Epithelial cell of prostate (primary cell): ENCODE results near the gene PPDPF.
A peak's percentile ranks its signal among the peaks of the same experiment; 100 is the strongest.
"Not testable (repeated sequence)": the region's sequence is repeated elsewhere in the genome, so short reads cannot be mapped to it uniquely, and the experiment has no call there.

ENCODE experiments used
- DNase-seq: peaks from one replicate; pipeline ENCODE4 v3.0.0-alpha.2; 2011; ENCODE audit warnings: low read depth, low spot score
- H3K27ac ChIP-seq: fragments of 450-650 bp; 2 replicates; pipeline ENCODE4 v1.5.1; 2017; ENCODE audit warnings: mild to moderate bottlenecking

Gene PPDPF

DNA sequence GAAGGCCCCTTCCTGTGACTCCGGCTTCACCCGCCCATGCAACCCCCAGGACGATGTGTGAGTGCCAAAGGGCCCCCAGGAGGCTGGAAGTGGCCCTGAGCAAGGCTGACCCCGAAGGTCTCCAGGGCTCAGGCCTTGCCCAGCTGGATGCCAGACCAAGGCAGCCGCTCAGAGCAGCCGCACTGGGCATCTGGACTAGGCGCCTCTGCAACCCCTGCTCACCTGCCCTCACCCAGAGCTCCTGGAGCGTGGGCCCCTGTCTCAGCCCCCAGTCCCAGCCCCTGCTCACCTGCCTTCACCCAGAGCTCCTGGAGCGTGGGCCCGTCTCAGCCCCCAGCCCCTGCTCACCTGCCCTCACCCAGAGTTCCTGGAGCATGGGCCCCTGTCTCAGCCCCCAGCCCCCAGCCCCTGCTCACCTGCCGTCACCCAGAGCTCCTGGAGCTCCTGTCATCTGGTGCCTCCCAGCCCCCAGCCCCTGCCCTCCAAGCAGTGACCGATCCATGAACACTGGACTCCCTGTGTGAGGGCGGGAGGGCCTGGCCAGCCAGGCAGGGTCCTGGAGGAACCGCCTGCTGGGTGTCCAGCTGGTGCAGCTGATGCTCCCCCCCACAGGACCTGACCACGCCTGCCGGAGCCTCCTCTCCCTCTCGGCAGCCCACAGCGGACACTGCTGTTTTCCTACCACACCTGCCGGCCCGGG, 25.8 kb downstream of the PPDPF start:
- no peak overlapping the region for H3K27ac ChIP-seq
- DNase-seq, result no peak

DNA sequence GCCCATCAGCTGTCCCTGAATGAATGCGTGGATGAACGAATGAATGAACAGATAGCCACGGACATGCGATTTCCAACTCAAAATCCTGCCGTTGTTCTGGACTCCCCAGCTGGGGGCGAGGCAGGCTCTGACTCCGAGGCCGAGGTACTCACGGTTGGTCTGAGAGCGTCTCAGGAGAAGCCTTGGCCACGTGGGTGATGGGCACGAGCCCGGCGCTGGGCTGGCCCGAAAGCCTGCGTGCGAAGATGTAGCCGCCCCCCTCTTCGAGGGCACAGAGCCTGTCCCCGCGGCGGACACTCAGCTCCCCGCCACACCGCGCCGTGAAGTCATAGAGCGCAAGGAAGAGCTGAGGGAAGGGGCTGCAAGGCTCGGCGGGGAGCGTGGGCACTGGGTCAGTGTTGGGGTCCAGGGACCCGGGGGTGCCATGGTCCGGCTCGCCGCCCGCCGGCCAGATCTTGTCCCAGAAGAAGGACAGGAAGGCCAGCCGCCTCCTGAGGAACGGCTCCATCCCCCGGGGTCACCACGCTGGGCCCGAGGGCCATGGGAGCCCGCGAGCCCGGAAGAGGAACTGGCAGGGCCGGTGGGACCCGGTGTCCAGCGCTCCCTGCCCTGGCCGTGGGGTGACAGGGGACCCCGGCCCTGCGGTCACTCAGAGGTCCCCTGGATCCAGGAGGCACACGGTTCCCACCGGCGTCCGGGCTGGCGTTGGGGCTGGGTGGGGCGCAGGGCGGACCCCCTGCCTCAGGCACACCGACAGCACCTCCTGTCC, 26.6 kb downstream of the PPDPF start:
- no peak for DNase-seq
- H3K27ac ChIP-seq, result no peak overlapping the region

DNA sequence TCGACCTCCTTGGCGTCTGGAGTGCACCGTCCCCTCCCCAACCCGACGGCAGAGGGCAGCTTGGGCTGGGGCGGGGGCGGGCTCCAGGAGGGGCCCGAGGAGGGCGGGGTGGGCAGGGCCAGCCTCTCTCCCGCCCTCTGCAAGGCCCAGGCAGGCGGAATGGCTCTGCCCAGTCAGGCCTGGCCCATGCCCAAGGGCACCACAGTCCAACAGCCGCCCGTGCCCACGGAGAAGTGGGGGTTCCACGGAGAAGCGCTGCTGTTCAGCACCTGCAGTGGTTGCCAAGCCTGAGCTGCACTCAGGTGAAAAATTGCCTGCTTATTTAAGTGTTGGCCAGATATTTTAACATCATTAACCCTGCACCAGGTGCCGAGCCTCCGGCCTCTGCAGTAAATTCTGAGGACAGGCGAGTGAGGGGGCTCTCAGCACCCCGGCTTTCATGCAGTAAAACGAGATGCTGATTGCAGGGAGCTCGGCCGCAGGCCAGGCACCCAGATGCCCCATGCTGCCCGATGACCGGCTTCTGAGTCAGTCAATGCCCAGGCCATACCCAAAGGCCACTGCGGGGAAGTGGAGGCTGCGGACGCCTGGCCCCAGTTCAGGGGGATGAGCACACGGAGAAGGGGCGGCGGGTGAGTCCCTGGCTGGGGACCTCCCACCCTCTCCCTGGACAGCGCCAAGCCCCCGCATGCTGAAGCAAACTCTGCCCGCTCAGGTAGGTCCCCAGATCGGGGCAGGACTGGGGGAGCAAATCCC, 27.3 kb downstream of the PPDPF start, which contains the start of gene SRMS:
Gene SRMS, minus strand, starts transcription at position 25 of the 756 bp plus-strand sequence. CDS start 286 bp downstream, outside the sequence.
- no peak for DNase-seq
- H3K27ac ChIP-seq, result no peak within 1 kb of the TSS

DNA sequence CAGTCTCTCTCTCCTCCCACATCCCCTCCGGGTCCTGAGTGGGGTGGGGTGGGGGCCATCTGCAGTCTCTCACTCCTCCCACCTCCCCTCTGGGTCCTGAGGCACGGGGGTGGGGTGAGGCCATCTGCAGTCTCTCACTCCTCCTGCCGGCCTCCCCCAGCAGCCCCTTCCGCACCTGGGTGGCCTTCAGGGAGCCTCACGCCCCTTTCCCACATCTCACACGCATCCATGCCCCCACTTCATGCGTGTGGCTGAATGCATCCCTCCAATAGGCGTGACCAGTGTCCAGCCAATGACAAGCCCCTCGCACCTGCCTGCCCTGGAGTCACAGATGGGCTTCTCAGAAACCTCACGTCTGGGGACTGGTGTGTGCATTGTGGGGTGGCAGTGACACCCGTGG, 28.0 kb downstream of the PPDPF start:
- no peak for DNase-seq
- H3K27ac ChIP-seq, result no peak overlapping the region

DNA sequence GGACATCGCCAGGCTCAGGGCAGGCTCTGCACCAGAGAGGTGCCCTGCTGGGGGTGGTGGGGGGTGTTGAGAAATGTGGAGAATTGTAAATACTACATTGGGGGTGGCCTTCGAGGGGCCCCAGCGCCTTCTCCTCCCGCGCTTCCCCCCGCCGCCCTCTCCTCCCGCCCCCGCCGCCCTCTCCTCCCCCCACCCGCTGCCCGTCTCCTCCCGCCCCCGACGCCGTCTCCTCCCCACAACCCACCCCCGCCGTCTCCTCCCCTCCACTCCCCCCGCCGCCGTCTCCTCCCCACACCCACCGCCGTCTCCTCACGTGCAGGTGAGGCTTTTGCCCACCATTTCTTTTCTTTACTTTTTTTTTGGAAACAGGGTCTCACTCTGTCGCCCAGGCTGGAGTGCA, 28.5 kb downstream of the PPDPF start:
- no peak overlapping the region for H3K27ac ChIP-seq
- no peak for DNase-seq

DNA sequence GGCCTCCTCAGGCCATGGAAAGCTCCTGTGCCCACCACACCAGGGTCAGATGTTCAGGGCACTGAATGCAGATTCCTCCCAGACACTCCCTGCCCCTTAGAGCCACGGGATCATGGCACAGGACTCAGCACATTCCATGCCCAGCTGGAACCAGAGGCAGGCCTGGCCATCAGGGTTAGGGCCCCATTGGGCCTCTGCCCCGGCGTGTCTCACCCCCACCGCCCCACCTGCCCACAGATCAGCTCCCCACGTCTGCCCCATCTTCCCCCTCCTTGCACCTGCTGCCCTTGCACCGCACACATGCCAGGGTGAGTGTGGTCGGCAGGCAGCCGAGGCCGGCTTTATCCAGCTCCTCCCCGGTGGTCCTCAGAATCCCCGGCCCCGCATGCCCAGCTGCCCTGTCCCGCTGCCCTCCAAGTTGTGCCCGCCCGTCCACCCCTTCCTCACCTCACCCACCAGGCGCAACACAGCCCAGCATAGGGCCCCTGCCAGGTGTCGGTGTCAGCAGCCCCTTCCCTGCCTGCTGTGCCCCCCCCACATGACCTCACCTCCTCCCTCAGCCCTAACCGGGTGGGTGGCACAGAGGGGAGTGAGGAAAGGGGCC, 29.2 kb downstream of the PPDPF start:
- no peak for DNase-seq
- no peak overlapping the region for H3K27ac ChIP-seq

DNA sequence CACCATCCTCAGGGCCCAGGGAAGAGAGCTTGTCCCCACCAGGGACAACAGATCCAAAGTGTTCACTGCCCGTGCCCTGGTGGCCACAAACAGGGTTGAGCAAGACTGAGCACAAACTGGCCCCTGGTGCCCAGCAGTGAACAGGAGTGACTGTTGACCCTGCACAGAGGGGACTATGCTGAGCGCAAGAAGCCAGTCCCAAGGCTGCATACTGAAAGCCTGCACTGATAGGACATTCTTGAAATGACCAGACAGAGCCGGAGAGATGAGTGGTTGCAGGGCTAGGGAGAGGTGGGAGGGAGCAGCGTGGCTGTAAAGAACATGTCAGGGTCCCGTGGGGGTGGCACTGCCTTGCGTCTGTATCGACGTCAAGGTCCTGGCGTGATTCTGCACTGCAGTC, 30.5 kb downstream of the PPDPF start:
- H3K27ac ChIP-seq, result no peak overlapping the region

DNA sequence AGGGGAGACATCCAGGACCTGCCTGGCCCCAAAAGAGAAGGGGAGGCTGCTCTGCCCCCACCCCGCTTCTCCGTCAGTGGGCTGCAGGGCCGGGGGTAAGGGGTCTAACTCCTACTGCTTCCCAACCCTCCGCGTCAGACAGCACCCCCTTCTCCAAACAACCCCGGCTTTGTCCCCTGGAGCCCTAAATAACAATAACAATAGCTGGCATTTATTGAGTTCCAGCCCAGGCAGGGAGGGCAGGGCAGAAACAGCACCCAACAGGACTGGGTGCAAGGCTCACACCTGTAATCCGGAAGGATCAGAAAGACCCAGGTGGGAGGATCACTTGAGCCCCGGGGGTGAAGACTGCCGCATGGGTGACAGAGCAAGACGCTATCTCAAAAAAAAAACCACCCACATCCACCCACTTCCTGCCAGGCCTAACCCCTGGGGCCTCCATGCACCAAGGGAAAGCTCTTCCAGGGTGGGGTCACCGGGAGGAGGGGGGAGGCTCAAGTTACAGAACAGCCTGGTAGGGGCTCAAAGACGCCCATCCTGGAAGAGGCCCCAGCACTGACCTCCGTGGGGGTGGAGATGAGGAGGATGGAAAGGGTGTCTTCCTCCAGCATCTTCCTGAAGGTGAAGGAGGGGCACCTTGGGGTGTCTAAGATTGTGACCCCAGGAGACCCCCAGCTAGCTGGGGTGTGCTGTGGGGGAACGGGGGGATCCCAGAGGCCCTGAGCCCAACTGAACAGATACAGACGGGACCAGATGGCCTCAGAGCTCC, 32.1 kb downstream of the PPDPF start:
- H3K27ac ChIP-seq, result peak overlapping the region; percentile 62
- no peak for DNase-seq

More for the DNA sequence above, 30.5 kb downstream of the PPDPF start:
- DNase-seq, result no peak

DNA sequence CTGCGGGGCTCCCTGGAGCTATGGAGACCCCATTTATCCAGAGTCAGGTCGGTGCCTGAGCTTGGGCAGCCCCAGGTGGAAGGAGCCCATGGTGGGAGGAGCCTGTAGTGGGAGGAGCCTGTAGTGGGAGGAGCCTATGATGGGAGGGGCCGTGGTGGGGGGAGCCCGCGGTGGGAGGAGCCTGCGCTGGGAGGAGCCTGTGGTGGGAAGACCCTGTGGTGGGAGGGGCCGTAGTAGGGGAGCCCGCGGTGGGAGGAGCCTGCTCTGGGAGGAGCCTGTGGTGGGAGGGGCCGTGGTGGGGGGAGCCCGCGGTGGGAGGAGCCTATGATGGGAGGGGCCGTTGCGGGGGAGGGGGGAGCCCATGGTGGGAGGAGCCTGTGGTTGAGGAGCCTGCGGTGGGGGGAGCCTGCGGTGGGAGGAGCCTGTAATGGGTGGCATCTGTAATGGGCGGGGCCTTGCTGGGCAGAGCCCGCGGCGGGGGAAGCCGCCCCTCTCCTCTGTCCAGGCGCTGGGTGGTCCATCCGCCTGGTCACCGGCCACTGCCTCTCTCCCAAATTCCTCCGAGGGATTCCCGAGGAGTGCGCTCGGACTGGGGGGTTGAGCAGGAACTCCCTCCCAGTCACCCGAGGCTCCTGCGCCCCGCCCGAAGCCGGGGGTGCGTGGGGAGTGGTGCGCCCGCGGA, 32.8 kb downstream of the PPDPF start:
- peak overlapping the region; percentile 62 for H3K27ac ChIP-seq

DNA sequence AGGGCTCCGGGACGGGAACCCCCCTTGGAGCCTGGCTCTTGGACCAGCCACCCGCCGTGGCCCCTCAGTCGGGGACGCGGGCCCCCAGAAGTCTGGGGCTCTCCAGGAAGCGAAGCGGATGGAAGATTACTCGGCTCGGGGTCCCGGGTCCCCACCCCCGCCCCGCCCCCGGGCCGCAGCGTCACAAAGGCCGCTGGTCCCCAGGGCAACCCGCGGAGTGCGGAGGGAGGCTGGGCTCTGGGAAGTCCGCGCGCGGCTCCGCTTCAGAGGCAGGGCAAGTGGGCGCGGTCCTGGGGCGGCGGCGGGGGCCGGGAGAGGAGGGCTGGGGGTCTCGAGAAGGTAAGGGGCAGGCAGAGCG, 33.3 kb downstream of the PPDPF start, which contains the start of gene FNDC11:
Gene FNDC11, plus strand, starts transcription at position 227 of the 358 bp plus-strand sequence. CDS start 1,505 bp downstream, outside the sequence.
- no peak for DNase-seq
- H3K27ac ChIP-seq, result peak within 1 kb of the TSS; percentile 62

More for the DNA sequence above, 32.8 kb downstream of the PPDPF start:
- no peak for DNase-seq

DNA sequence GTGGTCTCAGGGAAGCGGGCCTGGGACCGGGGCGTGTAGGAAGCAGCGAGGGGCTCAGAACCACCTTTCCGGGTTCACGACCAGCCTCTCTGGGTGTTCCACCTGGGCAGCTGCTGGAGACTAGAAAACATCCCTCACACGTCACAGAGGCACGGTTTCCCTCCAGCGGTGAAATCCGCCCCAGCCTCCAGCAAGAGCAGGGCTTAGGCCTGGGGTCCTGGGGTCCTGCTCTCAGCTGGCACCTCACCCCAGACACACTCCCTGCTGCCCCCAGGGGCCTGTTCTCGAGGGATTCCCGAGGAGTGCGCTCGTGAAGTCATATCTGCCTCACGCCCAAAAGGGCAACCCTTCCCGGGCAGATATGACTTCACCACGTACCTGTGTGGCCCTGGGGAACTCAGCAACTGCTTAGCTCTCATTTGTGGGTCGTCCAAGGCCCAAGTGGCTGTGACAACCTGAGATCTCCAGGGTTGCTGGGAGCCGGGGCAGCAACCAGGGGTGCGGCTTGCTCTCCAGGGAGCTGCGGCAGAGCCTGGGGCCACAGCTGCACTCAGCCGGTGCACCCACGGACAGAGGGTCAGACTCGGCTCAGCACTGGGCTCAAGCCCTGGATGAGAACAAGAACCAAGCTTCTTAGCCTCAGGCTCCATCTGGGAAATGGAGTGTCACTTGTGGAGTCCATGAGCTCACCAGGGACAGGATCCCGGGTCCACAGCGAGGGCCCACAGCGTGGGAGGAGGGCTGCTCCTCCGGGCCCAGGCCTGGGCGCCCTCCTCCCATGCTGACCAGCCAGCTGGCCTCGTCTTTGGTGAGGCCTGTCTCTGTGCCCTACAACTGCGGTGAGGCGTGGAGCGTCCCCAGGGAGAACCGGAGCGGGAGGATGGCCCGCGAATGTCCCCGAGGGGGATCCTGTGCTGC, 34.1 kb downstream of the PPDPF start:
- DNase-seq, result no peak
- H3K27ac ChIP-seq, result peak overlapping the region; percentile 62

DNA sequence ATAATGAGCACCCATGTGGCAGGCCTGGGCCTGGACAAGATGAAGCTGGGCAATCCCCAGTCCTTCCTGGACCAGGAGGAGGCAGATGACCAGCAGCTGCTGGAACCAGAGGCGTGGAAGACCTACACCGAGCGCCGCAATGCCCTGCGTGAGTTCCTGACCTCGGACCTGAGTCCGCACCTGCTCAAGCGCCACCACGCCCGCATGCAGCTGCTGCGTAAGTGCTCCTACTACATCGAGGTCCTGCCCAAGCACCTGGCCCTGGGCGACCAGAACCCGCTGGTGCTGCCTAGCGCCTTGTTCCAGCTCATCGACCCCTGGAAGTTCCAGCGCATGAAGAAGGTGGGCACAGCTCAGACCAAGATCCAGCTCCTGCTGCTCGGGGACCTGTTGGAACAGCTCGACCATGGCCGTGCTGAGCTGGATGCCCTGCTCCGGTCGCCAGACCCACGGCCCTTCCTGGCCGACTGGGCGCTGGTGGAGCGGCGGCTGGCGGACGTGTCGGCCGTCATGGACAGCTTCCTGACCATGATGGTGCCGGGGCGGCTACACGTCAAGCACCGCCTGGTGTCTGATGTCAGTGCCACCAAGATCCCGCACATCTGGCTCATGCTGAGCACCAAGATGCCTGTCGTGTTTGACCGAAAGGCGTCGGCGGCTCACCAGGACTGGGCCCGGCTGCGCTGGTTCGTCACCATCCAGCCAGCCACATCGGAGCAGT, 35.3 kb downstream of the PPDPF start:
- H3K27ac ChIP-seq, result no peak overlapping the region
- no peak for DNase-seq

DNA sequence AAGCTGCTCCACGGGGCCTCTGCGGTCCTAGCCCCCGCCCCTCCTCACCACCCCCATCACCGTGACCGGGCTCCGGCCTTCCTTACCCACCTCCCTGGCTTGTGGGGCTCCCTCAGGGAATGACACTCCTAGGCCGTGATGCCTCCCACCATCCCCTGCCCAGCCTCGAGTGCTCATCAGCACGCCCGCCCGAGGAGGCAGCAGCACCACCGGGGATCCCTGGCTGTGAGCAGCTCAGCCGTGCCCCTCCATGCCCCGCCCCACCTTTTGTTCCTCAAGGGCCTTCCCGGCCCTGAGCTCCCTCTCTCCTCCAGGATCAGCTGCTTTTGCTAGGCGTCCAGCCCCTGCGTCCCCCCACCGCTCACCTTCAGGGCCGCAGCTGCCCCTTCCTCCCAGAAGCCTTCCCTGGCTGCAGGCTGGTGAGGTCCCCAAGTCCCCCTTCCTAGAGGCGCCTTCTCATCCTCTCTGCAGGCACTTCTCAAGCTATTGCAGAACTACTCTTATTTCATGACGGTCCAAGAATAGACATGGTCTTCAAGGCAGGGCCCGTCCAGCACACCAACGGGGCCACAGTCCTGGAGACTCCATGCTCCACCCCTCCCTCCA, 36.4 kb downstream of the PPDPF start:
- no peak for DNase-seq

DNA sequence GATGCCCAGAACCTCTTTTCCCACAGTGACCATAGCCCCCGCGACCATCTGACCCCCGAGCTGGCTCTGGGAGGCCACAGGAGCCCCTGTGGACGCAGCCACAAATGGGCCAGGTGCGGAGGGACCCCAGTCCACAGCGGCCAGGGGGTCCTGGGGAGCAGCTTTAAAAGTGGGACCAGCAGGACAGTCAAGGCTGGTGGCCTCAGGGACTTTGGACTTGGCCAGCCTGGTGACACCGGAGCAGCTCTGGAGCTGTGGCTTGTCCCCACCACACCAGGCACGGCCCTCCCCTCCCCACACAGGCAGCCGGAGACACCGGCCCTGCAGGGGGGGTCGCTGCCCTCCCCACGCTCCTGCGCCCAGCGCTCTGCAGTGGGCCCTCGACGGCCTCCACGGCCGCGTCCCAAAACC, 36.9 kb downstream of the PPDPF start:
- DNase-seq, result no peak
- no peak overlapping the region for H3K27ac ChIP-seq

More for the DNA sequence above, 36.4 kb downstream of the PPDPF start:
- no peak overlapping the region for H3K27ac ChIP-seq

DNA sequence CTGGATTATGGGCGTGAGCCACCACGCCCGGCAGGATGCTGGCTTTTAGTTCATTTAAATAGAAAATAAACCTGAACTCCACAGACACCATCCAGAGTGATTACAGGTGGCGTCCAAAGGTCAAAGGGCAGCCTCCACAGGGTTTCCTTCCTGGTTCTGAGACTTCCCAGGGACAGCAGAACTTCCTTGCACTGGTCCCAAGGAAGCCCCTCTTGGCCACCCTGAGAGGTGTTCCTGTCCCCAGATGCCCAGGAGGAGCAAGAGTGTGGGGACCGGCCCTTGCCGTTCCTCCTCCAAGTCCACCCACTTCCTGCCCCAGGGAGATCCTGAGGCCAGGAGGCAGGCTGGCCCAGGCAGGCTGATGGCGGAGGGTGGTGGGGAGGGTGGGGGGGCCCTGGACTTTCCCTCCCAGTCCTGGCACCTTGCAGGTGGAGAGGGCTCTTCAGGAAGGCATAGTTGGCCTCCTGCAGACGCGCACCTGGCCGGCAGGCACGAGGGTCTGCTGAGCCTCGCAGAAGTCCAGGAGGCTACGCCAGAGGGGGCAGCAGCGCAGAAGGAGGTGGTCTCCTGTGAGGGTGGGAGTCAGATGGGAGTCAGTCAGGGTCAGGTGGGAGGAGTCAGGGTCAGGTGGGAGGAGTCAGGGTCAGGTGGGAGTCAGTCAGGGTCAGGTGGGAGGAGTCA, 38.4 kb downstream of the PPDPF start:
- DNase-seq, result no peak
- no peak overlapping the region for H3K27ac ChIP-seq

DNA sequence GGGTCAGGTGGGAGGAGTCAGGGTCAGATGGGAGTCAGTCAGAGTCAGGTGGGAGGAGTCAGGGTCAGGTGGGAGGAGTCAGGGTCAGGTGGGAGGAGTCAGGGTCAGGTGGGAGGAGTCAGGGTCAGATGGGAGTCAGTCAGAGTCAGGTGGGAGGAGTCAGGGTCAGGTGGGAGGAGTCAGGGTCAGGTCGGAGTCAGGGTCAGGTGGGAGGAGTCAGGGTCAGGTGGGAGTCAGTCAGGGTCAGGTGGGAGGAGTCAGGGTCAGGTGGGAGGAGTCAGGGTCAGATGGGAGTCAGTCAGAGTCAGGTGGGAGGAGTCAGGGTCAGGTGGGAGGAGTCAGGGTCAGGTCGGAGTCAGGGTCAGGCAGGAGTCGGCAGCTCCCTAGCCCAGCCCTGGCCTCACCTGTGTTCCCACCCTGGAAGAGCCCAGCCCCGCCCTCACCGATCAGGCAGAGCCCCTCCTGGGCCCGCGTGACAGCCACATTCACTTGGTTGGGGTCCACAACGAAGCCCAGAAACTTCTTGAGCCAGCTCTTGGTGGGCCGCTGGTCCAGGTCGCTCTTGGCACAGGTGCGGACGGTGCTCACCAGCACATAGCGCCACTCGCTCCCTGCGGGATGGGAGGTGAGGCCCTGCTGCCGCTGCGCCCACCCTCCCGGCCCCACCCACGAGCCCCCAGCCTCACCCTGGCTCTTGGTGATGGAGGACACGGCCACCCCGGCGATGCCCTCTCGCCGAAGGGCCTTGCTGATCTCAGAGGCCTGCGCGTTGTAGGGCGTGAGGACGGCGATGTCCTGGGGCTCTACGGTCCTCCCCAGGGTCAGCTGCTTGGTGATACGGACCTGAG, 39.1 kb downstream of the PPDPF start:
- H3K27ac ChIP-seq, DNase-seq: not testable (repeated sequence)
